PC-3 (cell line): ENCODE measurements around the gene EN2. TPM values are rescaled to one million over a fixed set of nuclear protein-coding genes. Genes with fewer than 3 reads are reported as not detected.

Source experiments
- ATAC-seq: fragments of 200-7000 bp; cut with Tn5 transposase; 2 replicates; pipeline ENCODE4 v1.9.1; 2020; ENCODE audit warnings: mild to moderate bottlenecking, moderate library complexity
- BruUV-seq: library from RNA; stranded (reverse); fragments of 400-500 nt; replicated peaks from 2 replicates; lab custom pipeline; 2021; lab: Mats Ljungman, UMichigan
- CTCF ChIA-PET: fragments of 300-600 bp; sonication (Branson Sonifier 250); formaldehyde crosslinking; loops from one replicate; lab custom pipeline; 2022; ENCODE audit warnings: antibody characterized with exemption; lab: Charles Lee
- POLR2A ChIA-PET: fragments of 300-600 bp; sonication (Branson Sonifier 250); formaldehyde crosslinking; loops from one replicate; lab custom pipeline; 2022; ENCODE audit warnings: antibody characterized with exemption; ENCODE audit not compliant: unreplicated experiment; lab: Charles Lee
- DNase-seq: peaks from one replicate; pipeline ENCODE4 v3.0.0-alpha.2; 2015
- H2AFZ ChIP-seq: fragments of 300-600 bp; sonication (generic); 2 replicates; pipeline ENCODE4 v1.6.0; 2016; ENCODE audit warnings: antibody characterized with exemption, low read length
- H3F3A ChIP-seq: fragments of 300-600 bp; sonication (generic); one replicate; pipeline ENCODE4 v1.6.0; 2017; ENCODE audit warnings: antibody characterized with exemption, low read length, control low read depth, mild to moderate bottlenecking; ENCODE audit not compliant: unreplicated experiment
- H3K27ac ChIP-seq: fragments of 300-600 bp; sonication (generic); 2 replicates; pipeline ENCODE4 v1.5.1; 2016; ENCODE audit warnings: mild to moderate bottlenecking, low read length
- H3K27me3 ChIP-seq: fragments of 300-600 bp; sonication (generic); 2 replicates; pipeline ENCODE4 v1.6.1; 2016; ENCODE audit warnings: low read length, mixed read lengths
- H3K36me3 ChIP-seq: fragments of 300-600 bp; sonication (generic); 2 replicates; pipeline ENCODE4 v1.6.1; 2016; ENCODE audit warnings: low read depth, mixed run types, low read length, mixed read lengths
- H3K4me1 ChIP-seq: fragments of 300-600 bp; sonication (generic); 2 replicates; pipeline ENCODE4 v1.5.1; 2016; ENCODE audit warnings: low read length; ENCODE audit not compliant: insufficient read depth
- H3K4me2 ChIP-seq: fragments of 300-600 bp; sonication (generic); 2 replicates; pipeline ENCODE4 v1.6.0; 2016; ENCODE audit warnings: low read length
- H3K4me3 ChIP-seq: fragments of 300-600 bp; sonication (generic); 2 replicates; pipeline ENCODE4 v1.5.1; 2016; ENCODE audit warnings: mild to moderate bottlenecking, low read length, mixed read lengths
- H3K79me2 ChIP-seq: fragments of 300-600 bp; sonication (generic); 2 replicates; pipeline ENCODE4 v1.6.1; 2017; ENCODE audit warnings: low read length, mixed read lengths
- H3K9ac ChIP-seq: fragments of 300-600 bp; sonication (generic); 2 replicates; pipeline ENCODE4 v1.6.0; 2016; ENCODE audit warnings: mild to moderate bottlenecking, low read length
- H3K9me2 ChIP-seq: fragments of 300-600 bp; sonication (generic); replicated peaks from 2 replicates; pipeline ENCODE4 v1.6.1; 2016; ENCODE audit warnings: mixed run types, low read length, mixed read lengths
- H3K9me3 ChIP-seq: fragments of 300-600 bp; sonication (generic); 2 replicates; pipeline ENCODE4 v1.6.1; 2016; ENCODE audit warnings: low read length, mixed read lengths
- H4K20me1 ChIP-seq: fragments of 300-600 bp; sonication (generic); 2 replicates; pipeline ENCODE4 v1.6.1; 2016; ENCODE audit warnings: low read length, mixed read lengths
- EZH2 ChIP-seq: fragments of 300-600 bp; sonication (generic); IDR thresholded peaks from one replicate; pipeline ENCODE4 v1.6.1; 2017; ENCODE audit warnings: antibody characterized with exemption, mild to moderate bottlenecking, low read length; ENCODE audit not compliant: unreplicated experiment
- EZH2phosphoT487 ChIP-seq: fragments of 300-600 bp; sonication (generic); IDR thresholded peaks from 2 replicates; pipeline ENCODE4 v1.6.1; 2018; ENCODE audit warnings: mild to moderate bottlenecking, antibody characterized with exemption, low read length, borderline replicate concordance
- intact Hi-C: fragments of 100-400 bp; cut with micrococcal nuclease; formaldehyde crosslinking; loops from 2 replicates; pipeline ENCODE4 v1.9.0; 2023
- total RNA-seq: library from RNA; depleted of rRNA; stranded (reverse); fragments of >200 nt; gene quantifications from 2 replicates; pipeline ENCODE4 v1.2.3, GENCODE V29; 2014
- TF ChIP-seq, protein P1 (sequence below): fragments of 300-600 bp; sonication (generic); conservative IDR thresholded peaks from 2 replicates; pipeline ENCODE4 v1.5.1; 2017; ENCODE audit warnings: antibody characterized with exemption, low read depth, mild to moderate bottlenecking, low read length

The EN2 gene
- total RNA-seq, 1 experiment from 2014 or later, result 2.3 TPM

DNA sequence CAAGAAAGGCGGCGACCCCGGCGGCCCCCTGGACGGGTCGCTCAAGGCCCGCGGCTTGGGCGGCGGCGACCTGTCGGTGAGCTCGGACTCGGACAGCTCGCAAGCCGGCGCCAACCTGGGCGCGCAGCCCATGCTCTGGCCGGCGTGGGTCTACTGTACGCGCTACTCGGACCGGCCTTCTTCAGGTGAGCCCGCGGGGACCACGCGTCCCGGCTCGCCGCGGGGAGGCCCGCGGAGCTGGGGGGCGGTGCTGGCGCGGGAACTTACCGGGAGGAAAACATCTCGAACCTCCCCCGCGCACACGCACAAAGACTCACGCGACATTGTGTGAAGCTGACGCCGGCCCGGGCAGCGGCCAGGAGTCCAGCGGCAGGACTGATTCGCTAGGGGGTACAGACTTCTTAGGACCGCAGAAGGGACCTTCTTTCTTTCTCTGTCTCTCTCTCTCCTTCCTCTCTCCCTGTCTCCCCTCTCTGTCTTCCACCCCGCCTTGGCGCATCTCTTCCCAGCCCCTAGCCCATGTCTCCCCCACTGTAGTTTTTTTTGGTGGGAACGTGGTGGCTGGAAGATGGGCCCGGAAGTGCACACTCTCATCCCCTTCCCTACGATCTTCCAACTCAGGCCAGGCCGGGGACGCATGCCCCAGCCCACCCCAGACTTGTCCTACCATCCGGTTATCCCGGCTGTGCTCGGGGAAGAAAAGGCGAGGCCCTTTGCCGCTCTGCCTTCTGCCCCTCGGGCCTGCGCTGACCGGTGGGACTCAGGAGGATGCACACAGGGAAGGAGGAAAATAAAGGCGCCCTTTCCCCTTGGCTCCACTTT lies 1.2 kb downstream of the EN2 start:
- intact Hi-C loops, result loop anchor here (5.0 kb wide), 1 partner anchor 532 kb away; no protein-coding TSS in a partner anchor
- peaks cover 8% of the 10 kb centered on the region; the same call in 1 of the 2 replicates for H3K4me1 ChIP-seq
- TF ChIP-seq EZH2 (no peak), EZH2phosphoT487 (no peak)
- TF ChIP-seq, protein P1, sequence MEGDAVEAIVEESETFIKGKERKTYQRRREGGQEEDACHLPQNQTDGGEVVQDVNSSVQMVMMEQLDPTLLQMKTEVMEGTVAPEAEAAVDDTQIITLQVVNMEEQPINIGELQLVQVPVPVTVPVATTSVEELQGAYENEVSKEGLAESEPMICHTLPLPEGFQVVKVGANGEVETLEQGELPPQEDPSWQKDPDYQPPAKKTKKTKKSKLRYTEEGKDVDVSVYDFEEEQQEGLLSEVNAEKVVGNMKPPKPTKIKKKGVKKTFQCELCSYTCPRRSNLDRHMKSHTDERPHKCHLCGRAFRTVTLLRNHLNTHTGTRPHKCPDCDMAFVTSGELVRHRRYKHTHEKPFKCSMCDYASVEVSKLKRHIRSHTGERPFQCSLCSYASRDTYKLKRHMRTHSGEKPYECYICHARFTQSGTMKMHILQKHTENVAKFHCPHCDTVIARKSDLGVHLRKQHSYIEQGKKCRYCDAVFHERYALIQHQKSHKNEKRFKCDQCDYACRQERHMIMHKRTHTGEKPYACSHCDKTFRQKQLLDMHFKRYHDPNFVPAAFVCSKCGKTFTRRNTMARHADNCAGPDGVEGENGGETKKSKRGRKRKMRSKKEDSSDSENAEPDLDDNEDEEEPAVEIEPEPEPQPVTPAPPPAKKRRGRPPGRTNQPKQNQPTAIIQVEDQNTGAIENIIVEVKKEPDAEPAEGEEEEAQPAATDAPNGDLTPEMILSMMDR, result no peak
- no peak overlapping the region; the same call in 1 of the 2 replicates for H3K9ac ChIP-seq
- ATAC-seq (peak; percentile 2; the same call in 1 of the 2 replicates), DNase-seq (no peak)
- no peaks in the 10 kb centered on the region for H3K9me2 ChIP-seq
- H3K36me3 ChIP-seq, result no peaks in the 10 kb centered on the region
- peak overlapping the region; percentile 72 for H3K4me3 ChIP-seq
- ChIA-PET POLR2A (no interaction called here), CTCF (no interaction called here)
- no peaks in the 10 kb centered on the region for H4K20me1 ChIP-seq
- H3K79me2 ChIP-seq, result no peaks in the 10 kb centered on the region
- peak overlapping the region; percentile 60; the same call in 1 of the 2 replicates for H2AFZ ChIP-seq
- no peaks in the 10 kb centered on the region for H3F3A ChIP-seq
- peak overlapping the region; percentile 91 for H3K4me2 ChIP-seq
- no TSS peak for BruUV-seq
- no peak overlapping the region for H3K27ac ChIP-seq
- peaks cover 24% of the 10 kb centered on the region for H3K27me3 ChIP-seq
- no peaks in the 10 kb centered on the region for H3K9me3 ChIP-seq

DNA sequence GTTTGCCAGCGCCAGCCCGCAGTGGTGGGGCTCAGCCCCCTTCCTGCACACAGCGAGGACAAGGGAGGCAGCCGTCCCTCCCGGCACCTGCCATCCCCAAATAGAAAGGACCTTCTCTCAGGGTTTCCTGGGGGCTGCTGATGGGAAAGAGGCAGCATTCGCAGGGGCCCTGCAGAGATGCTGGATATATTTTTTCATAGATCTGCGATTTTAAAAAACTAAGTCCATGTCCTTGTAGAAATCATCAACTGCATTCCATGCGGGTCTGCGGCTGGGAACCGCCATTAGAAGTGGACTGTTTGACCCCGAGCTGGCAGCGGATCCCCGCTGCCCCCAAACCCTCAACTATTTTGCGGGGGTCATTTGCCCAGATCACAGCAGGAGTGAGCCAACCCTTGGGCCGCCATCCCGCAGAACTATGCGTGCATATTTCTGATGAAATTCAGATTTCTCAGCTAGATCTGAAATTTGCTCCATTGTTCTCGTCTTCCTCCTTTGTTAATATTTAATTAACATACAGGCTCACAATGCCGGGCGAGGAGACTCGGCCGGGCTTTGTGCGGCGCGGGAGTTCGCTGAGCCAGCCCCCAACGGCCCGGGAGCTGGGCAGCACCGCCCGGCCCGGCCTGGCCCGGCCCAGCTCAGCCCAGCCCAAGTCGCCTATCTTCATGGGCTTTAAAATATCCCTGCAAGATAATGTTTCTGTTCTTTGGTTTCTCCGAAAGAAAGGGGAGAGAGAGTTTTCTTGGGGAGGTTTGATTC lies 2.0 kb downstream of the EN2 start:
- H2AFZ ChIP-seq, result no peak overlapping the region
- intact Hi-C loops, result loop anchor here (5.0 kb wide), 1 partner anchor 533 kb away; no protein-coding TSS in a partner anchor
- ATAC-seq, result no peak
- TF ChIP-seq EZH2 (no peak), EZH2phosphoT487 (no peak)
- TF ChIP-seq, protein P1, result no peak
- H3K79me2 ChIP-seq, result no peaks in the 10 kb centered on the region
- no peaks in the 10 kb centered on the region for H3K9me2 ChIP-seq
- peaks cover 16% of the 10 kb centered on the region for H3K27me3 ChIP-seq
- H3K4me3 ChIP-seq, result no peak overlapping the region
- H3K4me1 ChIP-seq, result peaks cover 8% of the 10 kb centered on the region; the same call in 1 of the 2 replicates
- BruUV-seq, result no TSS peak
- ChIA-PET CTCF (no interaction called here), POLR2A (no interaction called here)
- no peaks in the 10 kb centered on the region for H3K36me3 ChIP-seq
- peak overlapping the region; percentile 91 for H3K4me2 ChIP-seq
- no peaks in the 10 kb centered on the region for H4K20me1 ChIP-seq
- DNase-seq, result no peak
- no peak overlapping the region for H3K27ac ChIP-seq
- H3K9ac ChIP-seq, result no peak overlapping the region
- H3K9me3 ChIP-seq, result no peaks in the 10 kb centered on the region
- no peaks in the 10 kb centered on the region for H3F3A ChIP-seq
